Gastroesophageal sphincter (tissue), 3 donors: Measurements from ENCODE around the gene EMILIN1.

Source experiments
- POLR2AphosphoS5 ChIP-seq: sonication (generic); formaldehyde crosslinking; IDR thresholded peaks from one replicate; pipeline ENCODE4 v1.6.1; 2017; ENCODE audit warnings: antibody characterized with exemption
- TF ChIP-seq, protein P1 (sequence below), 4 experiments: fragments of 200-600 bp in 2 of 4; fragments of 450-650 bp in 2 of 4; sonication (generic) in 1 of 4; IDR thresholded peaks; one replicate each; pipeline ENCODE4 v1.5.1; 2017 to 2019; ENCODE audit warnings: antibody characterized with exemption in 4 of 4, mild to moderate bottlenecking in 2 of 4, moderate library complexity in 2 of 4

DNA sequence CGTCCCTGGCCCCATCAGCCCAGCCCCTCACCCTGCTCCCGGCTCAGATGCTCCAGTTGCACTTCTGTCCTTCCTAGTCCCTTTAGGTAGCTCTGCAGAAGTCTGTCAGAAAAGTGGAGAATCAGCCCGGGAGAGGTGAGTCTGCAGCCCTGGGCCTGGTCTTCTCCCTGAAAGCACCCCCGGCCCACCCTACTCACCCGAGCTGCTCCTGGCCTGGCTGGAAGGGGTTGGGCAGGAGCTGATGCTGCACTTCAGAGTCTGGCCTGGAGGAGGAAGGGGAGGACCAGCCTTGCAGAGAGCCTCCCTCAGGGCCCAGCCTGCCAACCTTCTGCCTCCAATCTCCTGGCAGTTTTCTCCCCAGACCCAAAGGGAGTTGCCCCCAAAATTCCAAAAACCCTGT is 23.9 kb downstream of the EMILIN1 start:
- TF ChIP-seq, protein P1, sequence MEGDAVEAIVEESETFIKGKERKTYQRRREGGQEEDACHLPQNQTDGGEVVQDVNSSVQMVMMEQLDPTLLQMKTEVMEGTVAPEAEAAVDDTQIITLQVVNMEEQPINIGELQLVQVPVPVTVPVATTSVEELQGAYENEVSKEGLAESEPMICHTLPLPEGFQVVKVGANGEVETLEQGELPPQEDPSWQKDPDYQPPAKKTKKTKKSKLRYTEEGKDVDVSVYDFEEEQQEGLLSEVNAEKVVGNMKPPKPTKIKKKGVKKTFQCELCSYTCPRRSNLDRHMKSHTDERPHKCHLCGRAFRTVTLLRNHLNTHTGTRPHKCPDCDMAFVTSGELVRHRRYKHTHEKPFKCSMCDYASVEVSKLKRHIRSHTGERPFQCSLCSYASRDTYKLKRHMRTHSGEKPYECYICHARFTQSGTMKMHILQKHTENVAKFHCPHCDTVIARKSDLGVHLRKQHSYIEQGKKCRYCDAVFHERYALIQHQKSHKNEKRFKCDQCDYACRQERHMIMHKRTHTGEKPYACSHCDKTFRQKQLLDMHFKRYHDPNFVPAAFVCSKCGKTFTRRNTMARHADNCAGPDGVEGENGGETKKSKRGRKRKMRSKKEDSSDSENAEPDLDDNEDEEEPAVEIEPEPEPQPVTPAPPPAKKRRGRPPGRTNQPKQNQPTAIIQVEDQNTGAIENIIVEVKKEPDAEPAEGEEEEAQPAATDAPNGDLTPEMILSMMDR (IDR thresholded peaks at IDR 0.05), result no peak
- TF ChIP-seq POLR2AphosphoS5, result no peak
